ENCODE data around the gene ABCB6. TPM values are rescaled to one million over a fixed set of nuclear protein-coding genes. Genes with fewer than 3 reads are reported as not detected.
A peak's percentile ranks its signal among the peaks of the same experiment; 100 is the strongest.

Gene ABCB6
- total RNA-seq, 1 donor from 2014 or later: 12.5 TPM

GRCh38 chr2:219247678-219248642, 29.2 kb upstream of the ABCB6 start:
- no peaks in the 10 kb centered on the region for H3K9me3 Mint-ChIP-seq (ENCODE audit: unreplicated experiment)
- no peak overlapping the region for H3K27ac Mint-ChIP-seq (ENCODE audit: unreplicated experiment)
- H3K27me3 ChIP-seq (ENCODE audit: insufficient read depth, low read length): no peaks in the 10 kb centered on the region
- no peak overlapping the region for H3K27ac ChIP-seq (ENCODE audit: low read depth, low read length)
- DNase-seq (ENCODE audit: low read depth): no peak
- H3K27me3 Mint-ChIP-seq (ENCODE audit: low read depth, unreplicated experiment): no peaks in the 10 kb centered on the region
- TF ChIP-seq CTCF (IDR thresholded peaks at IDR 0.05; ENCODE audit: insufficient read depth, low read depth, low read length): no peak
- no peak for TF ChIP-seq EZH2 (IDR thresholded peaks at IDR 0.05; ENCODE audit: insufficient read depth, low read length)
- H3K4me2 ChIP-seq (ENCODE audit: low read length): no peak overlapping the region
- H3K9me3 ChIP-seq (ENCODE audit: insufficient read depth, low read depth, low read length): no peaks in the 10 kb centered on the region
- peaks cover 43% of the 10 kb centered on the region for H3K4me1 ChIP-seq (ENCODE audit: insufficient read depth, low read length)
- H3K4me3 Mint-ChIP-seq (ENCODE audit: unreplicated experiment): no peak overlapping the region
- H4K20me1 ChIP-seq (ENCODE audit: insufficient read depth, low read length): peaks cover 4% of the 10 kb centered on the region
- H2AFZ ChIP-seq (ENCODE audit: low read depth, low read length): no peak overlapping the region
- H3K9ac ChIP-seq (ENCODE audit: low read length): no peak overlapping the region
- peaks cover 34% of the 10 kb centered on the region for H3K4me1 Mint-ChIP-seq (ENCODE audit: low read depth, unreplicated experiment)
- H3K36me3 Mint-ChIP-seq (ENCODE audit: low read depth, unreplicated experiment): peaks cover 5% of the 10 kb centered on the region
- peaks cover 29% of the 10 kb centered on the region for H3K79me2 ChIP-seq (ENCODE audit: insufficient read depth, low read length)
- H3K4me3 ChIP-seq (ENCODE audit: insufficient read depth, low read depth, low read length): no peak overlapping the region
- H3K36me3 ChIP-seq (ENCODE audit: insufficient read depth, low read length): no peaks in the 10 kb centered on the region
- no peak for FAIRE-seq

GRCh38 chr2:219246559-219246958, 27.8 kb upstream of the ABCB6 start:
- Histone ChIP-seq H3K27me3 (ENCODE audit: insufficient read depth, low read length) (no peaks in the 10 kb centered on the region), H2AFZ (ENCODE audit: low read depth, low read length) (no peak overlapping the region), H3K4me3 (ENCODE audit: insufficient read depth, low read depth, low read length) (peak overlapping the region; percentile 94), H3K9ac (ENCODE audit: low read length) (peak overlapping the region; percentile 97), H3K79me2 (ENCODE audit: insufficient read depth, low read length) (peaks cover 29% of the 10 kb centered on the region), H3K4me2 (ENCODE audit: low read length) (peak overlapping the region; percentile 100), H3K4me1 (ENCODE audit: insufficient read depth, low read length) (peaks cover 29% of the 10 kb centered on the region), H4K20me1 (ENCODE audit: insufficient read depth, low read length) (peaks cover 4% of the 10 kb centered on the region), H3K9me3 (ENCODE audit: insufficient read depth, low read depth, low read length) (no peaks in the 10 kb centered on the region), H3K36me3 (ENCODE audit: insufficient read depth, low read length) (no peaks in the 10 kb centered on the region), H3K27ac (ENCODE audit: low read depth, low read length) (no peak overlapping the region)
- H3K9me3 Mint-ChIP-seq (ENCODE audit: unreplicated experiment): no peaks in the 10 kb centered on the region
- H3K4me3 Mint-ChIP-seq (ENCODE audit: unreplicated experiment): peak overlapping the region; percentile 96
- H3K27ac Mint-ChIP-seq (ENCODE audit: unreplicated experiment): peak overlapping the region; percentile 26
- DNase-seq (ENCODE audit: low read depth): no peak
- H3K36me3 Mint-ChIP-seq (ENCODE audit: low read depth, unreplicated experiment): peaks cover 7% of the 10 kb centered on the region
- TF ChIP-seq EZH2 (IDR thresholded peaks at IDR 0.05; ENCODE audit: insufficient read depth, low read length): no peak
- TF ChIP-seq CTCF (IDR thresholded peaks at IDR 0.05; ENCODE audit: insufficient read depth, low read depth, low read length): no peak
- no peaks in the 10 kb centered on the region for H3K27me3 Mint-ChIP-seq (ENCODE audit: low read depth, unreplicated experiment)
- FAIRE-seq: no peak
- H3K4me1 Mint-ChIP-seq (ENCODE audit: low read depth, unreplicated experiment): peaks cover 26% of the 10 kb centered on the region

- H2AFZ ChIP-seq (ENCODE audit: low read depth, low read length): peak overlapping the region; percentile 83
- H3K4me3 Mint-ChIP-seq (ENCODE audit: unreplicated experiment): peak overlapping the region; percentile 96
- H3K9me3 ChIP-seq (ENCODE audit: insufficient read depth, low read depth, low read length): no peaks in the 10 kb centered on the region
- peaks cover 6% of the 10 kb centered on the region for H3K36me3 Mint-ChIP-seq (ENCODE audit: low read depth, unreplicated experiment)
- peak overlapping the region; percentile 94 for H3K4me3 ChIP-seq (ENCODE audit: insufficient read depth, low read depth, low read length)
- peaks cover 29% of the 10 kb centered on the region for H3K79me2 ChIP-seq (ENCODE audit: insufficient read depth, low read length)
- H3K27me3 Mint-ChIP-seq (ENCODE audit: low read depth, unreplicated experiment): no peaks in the 10 kb centered on the region
- peaks cover 4% of the 10 kb centered on the region for H4K20me1 ChIP-seq (ENCODE audit: insufficient read depth, low read length)
- TF ChIP-seq EZH2 (IDR thresholded peaks at IDR 0.05; ENCODE audit: insufficient read depth, low read length) (no peak), CTCF (IDR thresholded peaks at IDR 0.05; ENCODE audit: insufficient read depth, low read depth, low read length) (no peak)
- H3K9ac ChIP-seq (ENCODE audit: low read length): peak overlapping the region; percentile 97
- FAIRE-seq (no peak), DNase-seq (ENCODE audit: low read depth) (no peak)
- no peaks in the 10 kb centered on the region for H3K27me3 ChIP-seq (ENCODE audit: insufficient read depth, low read length)
- peaks cover 22% of the 10 kb centered on the region for H3K4me1 Mint-ChIP-seq (ENCODE audit: low read depth, unreplicated experiment)
- H3K9me3 Mint-ChIP-seq (ENCODE audit: unreplicated experiment): no peaks in the 10 kb centered on the region
- H3K27ac Mint-ChIP-seq (ENCODE audit: unreplicated experiment): peak overlapping the region; percentile 99
- peak overlapping the region; percentile 100 for H3K4me2 ChIP-seq (ENCODE audit: low read length)
- H3K36me3 ChIP-seq (ENCODE audit: insufficient read depth, low read length): no peaks in the 10 kb centered on the region
- peaks cover 29% of the 10 kb centered on the region for H3K4me1 ChIP-seq (ENCODE audit: insufficient read depth, low read length)
- H3K27ac ChIP-seq (ENCODE audit: low read depth, low read length): peak overlapping the region; percentile 95
Observed at GRCh38 chr2:219245899-219246230, 27.1 kb upstream of the ABCB6 start.
